Lower leg skin (tissue), 3 donors: ENCODE measurements around the gene ZNF429.

Experiments used
- POLR2A ChIP-seq, 2 donors: fragments of 450-650 bp; IDR thresholded peaks; one replicate each; pipeline ENCODE4 v1.6.1; 2016 to 2017; ENCODE audit warnings: antibody characterized with exemption in 2 of 2, mild to moderate bottlenecking in 1 of 2, moderate library complexity in 1 of 2
- TF ChIP-seq, protein P1 (sequence below), 3 donors: fragments of 450-650 bp; IDR thresholded peaks; one replicate each; pipeline ENCODE4 v1.5.1; 2016; ENCODE audit warnings: antibody characterized with exemption in 3 of 3, mild to moderate bottlenecking in 3 of 3, moderate library complexity in 2 of 3

DNA sequence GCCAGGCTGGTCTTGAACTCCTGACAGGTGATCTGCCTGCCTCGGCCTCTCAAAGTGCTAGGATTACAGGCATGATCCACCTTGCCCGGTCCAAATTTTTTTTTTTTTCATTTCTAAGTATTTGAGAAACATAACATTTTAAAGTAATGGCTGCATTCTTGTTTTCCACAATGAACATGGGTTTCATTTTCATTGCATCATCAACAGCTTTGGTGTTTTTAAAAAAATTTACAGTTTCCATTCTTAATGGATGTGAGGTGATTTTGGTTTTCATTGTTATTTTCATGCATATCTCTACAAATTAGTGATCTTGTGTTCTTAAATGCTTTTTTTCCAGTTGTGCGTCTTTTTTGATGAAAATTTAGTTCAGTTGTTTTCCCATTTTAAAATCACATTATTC lies 27.5 kb downstream of the ZNF429 start:
- TF ChIP-seq, protein P1, sequence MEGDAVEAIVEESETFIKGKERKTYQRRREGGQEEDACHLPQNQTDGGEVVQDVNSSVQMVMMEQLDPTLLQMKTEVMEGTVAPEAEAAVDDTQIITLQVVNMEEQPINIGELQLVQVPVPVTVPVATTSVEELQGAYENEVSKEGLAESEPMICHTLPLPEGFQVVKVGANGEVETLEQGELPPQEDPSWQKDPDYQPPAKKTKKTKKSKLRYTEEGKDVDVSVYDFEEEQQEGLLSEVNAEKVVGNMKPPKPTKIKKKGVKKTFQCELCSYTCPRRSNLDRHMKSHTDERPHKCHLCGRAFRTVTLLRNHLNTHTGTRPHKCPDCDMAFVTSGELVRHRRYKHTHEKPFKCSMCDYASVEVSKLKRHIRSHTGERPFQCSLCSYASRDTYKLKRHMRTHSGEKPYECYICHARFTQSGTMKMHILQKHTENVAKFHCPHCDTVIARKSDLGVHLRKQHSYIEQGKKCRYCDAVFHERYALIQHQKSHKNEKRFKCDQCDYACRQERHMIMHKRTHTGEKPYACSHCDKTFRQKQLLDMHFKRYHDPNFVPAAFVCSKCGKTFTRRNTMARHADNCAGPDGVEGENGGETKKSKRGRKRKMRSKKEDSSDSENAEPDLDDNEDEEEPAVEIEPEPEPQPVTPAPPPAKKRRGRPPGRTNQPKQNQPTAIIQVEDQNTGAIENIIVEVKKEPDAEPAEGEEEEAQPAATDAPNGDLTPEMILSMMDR (IDR thresholded peaks at IDR 0.05) = no peak
- no peak for TF ChIP-seq POLR2A (IDR thresholded peaks at IDR 0.05)
